ENCODE results near the gene UBTD1.
"Not testable (repeated sequence)": the region's sequence is repeated elsewhere in the genome, so short reads cannot be mapped to it uniquely, and the experiment has no call there.

The UBTD1 gene

DNA sequence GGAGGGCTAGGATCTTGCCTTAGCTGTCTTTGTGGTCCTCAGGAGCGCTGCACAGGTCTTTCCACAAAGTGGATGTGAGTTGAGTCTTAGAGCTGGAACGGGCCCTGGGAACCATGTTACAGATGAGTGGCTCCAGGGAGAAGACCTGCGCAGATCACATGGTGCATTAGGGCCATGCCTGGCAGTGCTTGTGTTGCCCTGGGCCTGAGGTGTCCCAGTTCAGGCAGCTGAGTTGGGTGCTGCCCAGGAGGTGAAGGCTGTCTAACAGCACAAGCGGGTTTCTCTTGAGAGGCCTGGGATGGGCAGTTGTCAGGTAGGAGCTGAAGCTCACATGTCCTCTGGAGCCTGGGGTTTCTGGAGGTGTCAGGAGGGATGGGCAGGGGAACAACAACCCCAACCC is 40.1 kb downstream of the UBTD1 start:
- no peak for DNase-seq (ENCODE audit: low read depth)

DNA sequence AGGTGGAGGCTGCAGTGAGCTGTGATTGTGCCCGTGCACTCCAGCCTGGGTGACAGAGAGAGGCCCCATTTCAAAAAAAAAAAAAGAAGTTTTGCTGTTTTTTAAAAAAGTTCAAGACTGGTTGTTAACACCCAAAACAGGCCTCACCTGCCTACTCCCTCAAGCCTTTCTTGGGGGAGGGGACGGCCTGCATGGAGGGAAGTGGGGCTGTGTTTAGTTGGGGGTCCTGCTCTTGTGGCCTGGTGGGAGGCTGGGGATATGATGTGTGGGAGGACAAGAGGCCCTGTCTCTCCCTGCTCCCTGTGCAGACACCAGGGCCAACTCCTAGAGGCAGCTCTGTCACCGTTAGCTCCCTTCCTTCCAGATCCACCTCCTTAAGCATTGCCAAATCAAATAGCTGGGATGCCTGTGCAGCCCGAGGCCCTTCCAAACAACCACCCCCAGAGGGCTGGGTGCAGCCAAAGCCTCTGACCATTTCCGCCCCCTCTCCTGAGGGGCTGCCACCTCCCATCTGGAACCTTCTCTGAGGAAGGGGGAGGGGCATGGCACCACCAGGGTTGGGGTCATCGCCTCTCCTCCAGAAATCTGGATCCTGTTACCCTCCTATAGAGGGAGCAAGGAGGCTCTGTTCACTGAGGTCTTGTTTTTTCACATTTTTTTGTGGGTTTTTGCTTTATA is 40.9 kb downstream of the UBTD1 start:
- peak; percentile 90 for DNase-seq (ENCODE audit: low read depth)

DNA sequence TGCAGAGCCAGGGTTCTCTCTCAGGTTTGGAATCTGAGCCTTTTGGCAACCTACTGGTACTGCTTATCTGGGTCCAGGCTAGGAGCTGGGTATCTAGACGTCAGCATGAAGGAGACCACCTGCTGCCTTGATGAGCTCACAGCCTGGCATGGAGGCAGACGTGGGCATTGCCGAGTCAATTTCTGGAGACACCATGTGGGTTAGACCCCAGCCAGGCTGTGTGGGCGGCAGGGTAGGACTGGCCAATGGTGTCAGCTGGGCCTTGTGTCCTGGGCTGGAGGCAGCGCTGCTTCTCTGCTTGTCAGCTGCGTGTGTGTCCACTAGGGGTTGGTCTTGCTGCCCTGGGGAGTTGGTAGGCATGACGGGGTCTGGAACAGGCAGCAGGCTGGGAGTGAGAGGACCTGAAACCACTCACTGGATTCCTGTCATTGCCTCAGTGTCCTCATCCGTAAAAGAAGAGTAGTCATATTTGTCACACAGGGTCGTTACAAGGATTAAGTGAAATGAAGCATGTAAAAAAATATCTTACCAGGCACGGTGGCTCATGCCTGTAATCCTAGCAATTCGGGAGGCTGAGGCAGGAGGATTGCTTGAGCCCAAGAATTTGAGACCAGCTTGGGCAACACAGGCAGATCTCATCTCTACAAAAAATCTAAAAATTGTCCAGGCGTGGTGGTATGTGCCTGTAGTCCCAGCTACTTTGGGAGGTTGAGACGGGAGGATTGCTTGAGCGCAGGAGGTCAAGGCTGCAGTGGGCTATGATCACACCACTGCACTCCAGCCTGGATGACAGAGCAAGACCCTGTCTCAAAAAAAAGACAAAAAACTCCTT is 42.2 kb downstream of the UBTD1 start:
- DNase-seq (ENCODE audit: low read depth): no peak

DNA sequence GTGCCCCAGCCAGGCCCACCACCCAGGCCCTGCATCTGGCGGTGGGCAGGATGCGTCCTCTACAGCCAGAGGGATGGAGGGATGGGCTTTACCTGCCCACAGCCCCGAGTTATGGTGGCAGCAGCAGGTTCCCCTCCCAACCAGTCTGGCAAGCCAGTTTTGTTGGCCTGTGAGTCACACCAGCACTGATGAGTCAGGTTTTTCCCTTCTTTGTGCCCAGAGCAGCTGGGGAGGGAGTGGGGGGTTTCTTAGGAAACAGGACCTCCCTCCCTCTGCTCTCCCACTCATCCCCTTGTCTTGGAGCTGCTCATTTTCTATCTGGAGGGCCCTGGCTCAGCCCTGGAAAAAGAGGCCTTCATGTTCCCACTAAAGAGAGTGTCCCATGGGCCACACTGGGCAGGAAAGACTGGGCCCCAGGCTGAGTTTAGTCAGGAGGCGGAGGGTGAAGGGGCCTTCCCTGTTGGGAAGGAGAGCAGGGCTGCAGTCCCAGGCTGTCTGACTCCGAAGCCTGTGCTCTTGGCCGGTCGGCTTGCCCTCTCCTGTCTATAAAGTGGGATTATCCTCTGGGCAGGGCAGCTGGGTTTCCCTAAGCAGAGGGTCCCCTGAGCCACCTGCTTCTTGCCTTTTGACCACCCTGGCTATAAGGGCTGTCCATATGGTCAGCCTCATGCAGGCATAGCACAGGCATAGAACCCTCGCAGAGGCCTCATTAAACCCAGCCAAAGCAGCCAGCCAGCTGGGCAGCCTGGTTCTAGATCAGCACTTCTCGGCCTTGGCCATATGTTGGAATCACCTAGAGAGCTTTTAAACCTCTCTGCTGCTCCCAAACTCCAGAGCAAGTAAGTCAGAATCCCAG is 43.7 kb downstream of the UBTD1 start:
- DNase-seq (ENCODE audit: low read depth): peak; percentile 93

DNA sequence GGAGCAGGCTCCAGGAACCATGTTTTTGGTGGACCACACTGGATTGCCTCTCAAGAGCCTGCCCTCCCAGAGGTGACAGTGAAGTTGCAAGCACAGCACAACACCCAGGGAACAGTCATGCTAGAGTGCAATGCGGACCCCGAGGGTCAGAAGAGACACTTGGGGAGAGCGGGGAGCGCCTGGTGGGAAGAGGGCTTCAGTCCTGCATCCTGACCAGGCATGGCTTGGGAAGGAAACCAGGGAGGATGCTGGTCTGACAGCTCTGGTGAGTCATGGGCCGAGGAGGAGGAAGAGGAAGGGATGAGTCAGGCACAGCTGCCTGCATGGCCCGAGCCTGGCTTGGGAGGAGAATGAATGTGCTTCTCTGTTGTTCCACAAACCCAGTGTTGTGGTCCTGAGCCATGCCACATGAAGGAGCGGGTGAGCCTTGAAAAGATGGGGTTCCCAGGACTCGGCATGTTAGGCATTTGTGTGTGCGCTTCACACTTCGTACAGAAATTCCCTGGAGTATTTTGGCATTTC is 44.4 kb downstream of the UBTD1 start:
- DNase-seq (ENCODE audit: low read depth): peak; percentile 98

DNA sequence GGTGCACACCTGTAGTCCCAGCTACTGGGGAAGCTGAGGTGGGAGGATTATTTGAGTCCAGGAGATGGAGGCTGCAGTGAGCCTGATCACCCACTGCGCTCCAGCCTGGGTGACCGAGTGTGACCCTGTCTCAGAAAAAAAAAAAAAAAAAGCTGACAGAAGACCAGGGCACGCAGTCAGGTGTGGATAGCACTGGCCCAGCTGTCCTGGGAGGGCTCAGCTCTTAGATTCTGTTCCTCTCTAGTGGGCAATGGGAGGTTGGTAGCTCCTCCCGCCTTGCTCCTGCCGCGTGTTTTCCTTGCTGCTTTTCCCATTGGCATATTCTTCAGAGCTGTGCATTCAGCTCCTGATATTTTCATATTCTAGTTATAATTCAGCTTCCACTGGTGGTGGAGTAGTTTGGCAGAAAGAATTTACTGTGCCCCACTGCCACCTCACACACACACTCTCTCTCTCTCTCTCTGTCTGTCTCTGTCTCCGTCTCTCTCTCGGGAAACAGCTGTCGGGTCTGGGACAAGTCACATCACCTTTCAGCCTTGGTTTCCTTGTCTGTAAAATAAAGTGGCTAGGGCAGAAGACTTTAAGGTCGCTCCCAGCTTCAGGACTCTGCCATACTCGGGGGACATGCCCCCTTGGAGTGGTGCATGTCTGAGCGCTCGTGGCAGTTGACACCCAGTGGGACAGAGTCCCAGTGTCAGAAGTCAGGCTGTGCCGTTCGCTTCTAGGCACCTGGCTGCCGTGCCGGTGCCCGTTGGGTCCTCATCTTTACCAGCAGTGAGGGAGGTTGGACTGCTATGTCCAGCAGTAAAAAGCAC is 47.9 kb downstream of the UBTD1 start:
- DNase-seq (ENCODE audit: low read depth): no peak

DNA sequence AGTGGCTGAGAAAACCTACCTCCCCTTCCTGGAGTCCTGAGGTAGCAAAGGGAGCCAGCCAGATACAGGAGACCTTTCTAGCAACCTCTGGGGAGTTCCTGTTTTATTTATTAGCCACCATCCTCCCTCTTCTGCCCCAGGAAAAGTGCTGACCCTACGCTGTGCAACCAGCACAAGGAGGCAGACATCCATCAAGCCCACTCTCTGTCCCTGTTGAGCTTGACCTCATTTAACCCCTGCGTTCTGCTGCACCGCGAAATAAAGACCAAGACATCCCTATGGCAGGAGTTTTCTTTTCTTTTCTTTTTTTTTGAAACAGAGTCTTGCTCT is 48.5 kb downstream of the UBTD1 start:
- no peak for DNase-seq (ENCODE audit: low read depth)

DNA sequence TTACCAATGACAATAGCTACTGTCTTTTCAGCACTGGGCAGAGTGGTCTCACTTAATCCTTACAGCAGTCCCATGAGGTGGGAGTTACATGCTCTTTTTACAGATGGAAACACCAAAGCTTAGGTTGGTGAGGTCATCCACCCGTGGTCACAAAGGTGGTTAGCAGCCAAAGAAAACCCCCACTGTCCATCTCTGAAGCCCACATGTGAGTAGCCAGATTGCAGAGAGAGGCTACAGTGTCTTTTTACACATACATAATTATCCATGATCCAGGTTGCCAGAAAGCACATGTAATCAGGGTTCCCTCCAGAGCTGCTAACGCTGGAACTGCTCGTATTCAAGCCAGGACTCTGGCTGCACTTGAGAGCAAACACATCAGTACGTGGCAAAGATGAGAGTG is 49.2 kb downstream of the UBTD1 start:
- no peak for DNase-seq (ENCODE audit: low read depth)

DNA sequence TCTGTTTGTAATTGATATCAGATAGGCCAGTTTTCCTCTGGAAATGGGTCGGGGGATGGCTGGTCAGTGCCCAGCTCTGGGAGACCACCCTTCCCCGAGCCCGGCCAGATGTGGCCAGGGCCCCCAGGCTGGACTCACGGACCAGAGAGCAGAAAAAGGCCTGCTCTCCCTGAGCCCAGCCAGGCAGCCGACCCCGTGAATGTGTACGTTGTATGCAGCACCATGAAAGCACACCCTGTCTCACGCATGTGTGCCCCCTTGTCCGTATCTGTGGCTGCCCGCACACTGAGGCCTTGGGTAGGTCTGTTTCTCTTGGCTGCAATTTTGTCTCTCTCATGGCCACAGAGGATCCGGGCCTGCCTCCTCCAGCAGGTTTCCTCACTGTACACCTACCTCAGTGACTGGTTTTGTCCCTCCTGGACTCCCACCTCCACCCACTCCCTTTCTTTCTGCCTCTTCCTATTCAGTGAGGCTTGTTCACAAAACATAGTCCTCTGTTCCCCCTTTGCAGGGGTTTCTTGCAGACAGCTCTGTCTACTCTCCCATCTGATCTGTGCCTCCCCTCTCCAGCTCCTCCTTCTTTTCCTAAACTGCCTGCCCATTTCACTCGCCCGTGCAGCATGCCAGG is 50.2 kb downstream of the UBTD1 start:
- no peak for DNase-seq (ENCODE audit: low read depth)

DNA sequence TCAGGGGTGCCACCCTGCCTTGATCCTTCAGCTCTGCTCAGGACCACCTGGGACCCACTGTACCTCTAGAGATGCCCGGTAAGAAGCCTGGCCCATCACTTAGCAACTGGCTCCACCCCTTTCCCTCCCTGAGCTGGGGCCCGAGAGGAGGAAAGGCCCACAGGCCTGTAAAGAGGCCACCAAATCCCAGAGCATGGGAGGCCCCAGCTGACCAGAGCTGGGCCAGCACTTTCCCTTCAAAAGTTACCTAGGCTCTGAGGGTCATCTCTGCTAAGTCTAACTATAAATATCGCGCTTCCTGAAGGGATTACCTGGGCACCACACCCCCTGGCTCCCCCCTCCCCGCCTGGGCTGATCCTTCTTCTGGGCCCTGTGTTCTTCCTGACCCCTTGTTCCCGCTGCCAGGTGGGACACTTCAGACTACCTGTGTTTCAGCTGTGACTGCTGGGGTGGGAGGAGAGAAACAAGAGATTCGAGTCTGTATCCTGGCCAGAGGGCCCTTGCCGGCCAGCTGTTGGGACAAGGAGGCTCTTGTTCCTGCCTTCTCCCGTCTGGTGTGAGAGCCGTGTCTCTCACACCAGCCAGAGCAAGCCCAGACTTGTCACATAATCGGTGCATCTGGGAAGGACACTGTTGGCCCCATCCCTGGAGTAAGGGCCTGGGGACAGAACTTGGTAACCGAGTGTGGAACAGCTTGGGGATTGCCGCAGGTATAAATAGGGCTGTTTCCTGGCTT is 51.0 kb downstream of the UBTD1 start:
- DNase-seq (ENCODE audit: low read depth): peak; percentile 34

DNA sequence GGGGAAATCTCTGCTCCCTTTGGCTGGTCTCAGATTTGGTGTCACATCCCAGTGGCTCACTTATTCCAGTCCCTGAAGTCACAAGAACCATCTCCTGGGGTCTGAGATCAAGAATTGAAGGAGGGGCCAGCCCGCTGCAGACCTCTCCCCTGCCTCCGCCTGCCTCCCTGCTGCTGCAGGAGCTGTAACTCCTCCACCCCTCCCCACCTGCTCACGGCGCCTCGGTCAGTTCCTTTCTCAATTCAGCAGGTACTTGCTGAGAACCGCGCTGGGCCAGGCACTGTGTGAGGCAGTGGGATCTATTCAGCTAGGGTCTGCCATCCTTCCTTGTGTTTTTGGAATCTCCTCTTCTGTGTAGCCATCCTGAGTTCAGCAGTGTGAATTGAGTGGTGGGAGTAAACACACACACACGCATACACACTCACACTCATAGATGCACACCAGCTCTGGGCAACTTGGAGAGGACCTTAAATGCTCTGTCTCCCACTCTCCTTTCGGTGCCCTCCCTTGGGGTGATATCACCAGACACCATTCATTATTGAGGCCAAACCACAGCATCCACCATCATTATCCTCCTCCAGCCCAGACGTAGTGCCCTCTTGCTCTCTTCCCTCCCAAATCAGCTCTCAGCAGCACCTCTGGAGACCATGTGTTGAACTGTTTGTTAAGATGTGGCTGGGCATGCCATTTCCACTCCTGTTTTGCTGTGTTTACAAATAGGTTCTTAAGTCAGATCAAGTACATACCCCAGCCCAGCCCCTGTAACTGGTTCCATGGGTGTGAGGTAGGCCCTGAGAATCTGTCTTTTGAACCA is 51.8 kb downstream of the UBTD1 start:
- DNase-seq (ENCODE audit: low read depth): no peak

DNA sequence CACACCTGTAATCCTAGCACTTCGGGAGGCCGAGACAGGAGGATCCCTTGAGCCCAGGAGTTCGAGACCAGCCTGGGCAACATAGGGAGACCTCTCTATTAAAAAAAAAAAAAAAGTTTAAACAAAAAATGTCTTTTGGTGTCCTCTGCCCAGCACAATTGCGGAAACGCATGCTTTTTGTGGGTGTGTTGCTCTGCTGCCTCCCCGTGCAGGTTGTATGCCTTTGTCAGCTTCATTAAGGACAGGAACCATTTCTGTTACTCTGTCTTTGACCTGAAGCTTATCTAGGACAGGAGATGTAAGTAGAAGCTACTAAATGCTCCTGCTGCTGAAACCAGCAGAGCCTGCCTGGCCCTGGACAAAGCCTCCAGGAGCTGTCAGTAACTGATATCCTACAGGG is 52.5 kb downstream of the UBTD1 start:
- DNase-seq (ENCODE audit: low read depth): no peak

DNA sequence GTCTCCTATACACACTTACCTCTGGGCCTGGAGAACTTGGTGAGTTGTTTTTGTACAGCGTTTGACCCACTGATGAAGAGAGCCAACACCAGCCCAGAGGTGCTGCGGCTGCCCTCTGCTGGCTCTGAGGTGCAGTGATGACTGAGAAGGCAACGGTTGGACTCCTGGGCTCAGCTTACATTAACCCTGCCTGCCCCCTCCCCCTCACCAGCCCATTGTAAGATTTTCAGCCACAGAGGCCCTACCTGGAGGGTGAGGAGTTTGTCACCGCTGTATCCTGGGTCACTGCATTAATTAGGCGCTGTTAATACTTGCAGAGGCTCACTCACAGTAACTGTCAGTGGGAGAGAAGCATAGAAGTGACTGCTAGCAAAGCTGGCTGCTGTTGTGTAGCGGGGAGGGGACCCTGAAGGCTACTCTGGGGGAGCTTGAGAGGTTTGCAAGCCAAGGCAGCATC is 54.9 kb downstream of the UBTD1 start:
- DNase-seq (ENCODE audit: low read depth): peak; percentile 78

DNA sequence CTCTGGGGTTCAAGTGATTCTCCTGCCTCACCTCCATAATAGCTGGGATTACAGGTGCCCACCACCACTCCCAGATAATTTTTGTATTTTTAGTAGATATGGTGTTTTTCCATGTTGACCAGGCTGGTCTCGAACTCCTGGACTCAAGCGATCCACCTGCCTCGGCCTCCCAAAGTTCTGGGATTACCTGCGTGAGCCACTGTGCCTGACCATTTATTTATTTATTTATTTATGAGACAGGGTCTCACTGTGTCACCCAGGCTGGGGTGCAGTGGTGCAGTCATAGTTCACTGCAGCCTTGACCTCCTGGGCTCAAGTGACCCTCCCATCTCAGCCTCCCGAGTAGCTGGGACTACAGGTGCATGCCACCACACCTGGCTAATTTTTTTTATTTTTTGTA is 55.6 kb downstream of the UBTD1 start:
- DNase-seq (ENCODE audit: low read depth): not testable (repeated sequence)

DNA sequence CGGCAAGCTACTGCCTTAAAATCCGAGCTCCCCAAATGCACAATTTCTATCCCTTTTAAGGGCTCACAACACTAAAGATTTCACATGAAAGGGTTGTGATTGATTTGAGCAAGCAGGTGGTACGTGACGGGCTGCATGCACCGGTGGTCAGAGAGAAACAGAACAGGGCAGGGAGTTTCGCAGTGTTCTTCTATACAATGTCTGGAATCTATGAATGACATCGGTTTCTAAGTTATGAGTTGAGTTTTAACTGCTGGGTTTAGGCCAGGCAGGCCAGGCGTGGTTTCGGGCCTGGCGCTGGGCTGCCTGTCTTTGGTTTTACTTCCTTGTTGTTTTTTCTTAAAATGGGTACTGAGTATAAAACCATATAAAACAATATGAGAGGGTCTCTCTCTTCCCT is 56.8 kb downstream of the UBTD1 start:
- not testable (repeated sequence) for DNase-seq (ENCODE audit: low read depth)

DNA sequence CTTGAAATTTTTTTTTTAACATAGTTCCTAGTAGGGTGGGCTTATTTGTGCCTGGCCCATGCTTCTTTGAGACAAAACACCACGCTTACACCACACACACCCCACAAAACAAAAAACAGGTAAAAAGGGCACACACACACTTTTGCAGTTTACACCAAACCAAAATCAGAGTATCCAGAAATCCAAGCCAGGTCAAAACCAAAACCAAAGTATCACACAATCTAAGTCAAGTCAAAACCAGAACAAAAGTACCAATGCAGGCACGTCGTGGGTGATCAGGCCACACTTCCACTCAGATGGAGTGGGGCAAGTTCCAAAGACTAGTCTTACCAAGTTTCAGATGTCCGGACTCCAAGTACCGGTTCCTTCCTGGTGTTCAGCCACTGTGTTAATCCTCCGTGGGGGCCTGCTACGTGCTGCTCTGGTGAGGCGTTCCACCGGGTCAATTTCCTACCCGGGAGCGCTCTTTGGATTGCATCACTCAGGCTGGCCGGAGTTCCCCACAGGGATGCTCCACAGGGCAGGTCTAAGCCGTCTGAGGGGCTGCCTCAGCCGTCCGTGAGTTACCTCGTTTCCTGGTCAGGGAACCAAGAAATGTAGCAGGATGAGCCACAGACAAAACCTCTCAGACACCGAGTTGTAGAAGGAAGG is 62.1 kb downstream of the UBTD1 start:
- not testable (repeated sequence) for DNase-seq (ENCODE audit: low read depth)

DNA sequence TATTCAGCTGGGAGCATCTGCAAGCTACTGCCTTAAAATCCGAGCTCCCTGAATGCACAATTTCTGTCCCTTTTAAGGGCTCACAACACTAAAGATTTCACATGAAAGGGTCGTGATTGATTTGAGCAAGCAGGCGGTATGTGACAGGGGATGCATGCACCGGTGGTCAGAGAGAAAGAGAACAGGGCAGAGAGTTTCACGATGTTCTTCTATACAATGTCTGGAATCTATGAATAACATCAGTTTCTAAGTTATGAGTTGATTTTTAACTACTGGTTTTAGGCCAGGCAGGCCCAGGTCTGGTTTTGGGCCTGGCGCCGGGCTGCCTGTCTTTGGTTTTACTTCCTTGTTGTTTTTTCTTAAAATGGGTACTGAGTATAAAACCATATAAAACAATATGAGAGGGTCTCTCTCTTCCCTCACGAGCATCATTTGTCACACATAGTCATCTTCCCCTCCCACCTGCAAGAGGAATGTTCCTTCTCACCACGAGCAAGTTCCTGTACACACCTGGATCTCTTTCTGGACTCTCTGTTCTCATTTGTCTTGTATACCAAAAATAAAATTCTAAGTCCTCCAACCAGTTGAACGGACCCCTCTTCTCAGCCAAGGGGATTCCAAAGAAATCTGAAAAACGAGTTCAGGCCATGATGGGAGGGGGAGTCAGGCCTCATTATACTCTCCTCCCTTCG is 62.8 kb downstream of the UBTD1 start:
- not testable (repeated sequence) for DNase-seq (ENCODE audit: low read depth)

DNA sequence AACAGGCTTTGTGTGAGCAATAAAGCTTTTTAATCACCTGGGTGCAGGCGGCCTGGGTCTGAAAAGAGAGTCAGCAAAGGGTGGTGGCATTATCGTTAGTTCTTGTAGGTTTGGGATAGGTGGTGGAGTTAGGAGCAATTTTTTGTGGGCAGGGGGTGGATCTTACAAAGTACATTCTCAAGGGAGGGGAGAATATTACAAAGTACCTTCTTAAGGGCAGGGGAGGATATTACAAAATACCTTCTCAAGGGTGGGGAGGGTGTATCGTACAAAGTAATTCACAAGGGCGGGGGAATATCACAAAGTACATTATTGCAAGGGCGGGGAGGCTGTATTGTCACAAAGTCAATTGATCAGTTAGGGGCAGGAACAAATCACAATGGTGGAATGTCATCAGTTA is 63.6 kb downstream of the UBTD1 start:
- not testable (repeated sequence) for DNase-seq (ENCODE audit: low read depth)
